DMS153 treated with DMSO at 0.1 percent for 48 hours (cell line): Measurements from ENCODE around the gene SALL3.
"Not testable (repeated sequence)": the region's sequence is repeated elsewhere in the genome, so short reads cannot be mapped to it uniquely, and the experiment has no call there.

Experiments used
- DNase-seq: peaks from one replicate; lab custom pipeline; 2025; ENCODE audit not compliant: unreplicated experiment; lab: John Stamatoyannopoulos, UW

Gene SALL3

DNA sequence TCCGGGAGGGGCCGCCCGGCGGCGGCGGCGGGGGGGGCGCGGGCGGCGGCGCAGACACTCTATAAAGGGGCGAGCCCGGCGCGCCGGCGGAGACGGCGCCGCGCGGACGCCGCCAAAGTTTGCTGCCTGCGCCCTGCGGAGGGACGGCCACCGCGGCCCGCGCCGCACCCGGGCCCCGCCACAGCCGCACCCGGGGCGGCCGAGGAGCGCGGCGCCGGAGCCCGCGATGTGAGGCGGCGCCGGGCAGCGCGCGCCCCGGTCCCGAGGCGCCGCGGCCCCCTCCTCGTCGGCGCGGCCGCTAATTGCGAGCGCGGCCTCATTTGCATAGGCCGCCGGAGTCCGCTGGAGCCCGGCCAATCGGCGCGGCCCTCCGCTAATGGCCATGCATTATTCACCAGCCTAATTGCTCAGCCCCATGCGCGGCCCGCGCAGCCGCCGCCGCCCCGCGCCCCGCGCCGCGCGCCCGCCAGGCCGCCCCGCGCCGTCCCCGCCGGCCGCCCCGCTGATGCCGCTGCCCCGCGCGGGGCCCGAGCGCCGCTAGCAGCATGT is at the start of gene SALL3:
Gene SALL3, plus strand, starts transcription at position 89 of the 549 bp plus-strand sequence. Its CDS starts 457 bp downstream, at position 546.
- no peak for DNase-seq

DNA sequence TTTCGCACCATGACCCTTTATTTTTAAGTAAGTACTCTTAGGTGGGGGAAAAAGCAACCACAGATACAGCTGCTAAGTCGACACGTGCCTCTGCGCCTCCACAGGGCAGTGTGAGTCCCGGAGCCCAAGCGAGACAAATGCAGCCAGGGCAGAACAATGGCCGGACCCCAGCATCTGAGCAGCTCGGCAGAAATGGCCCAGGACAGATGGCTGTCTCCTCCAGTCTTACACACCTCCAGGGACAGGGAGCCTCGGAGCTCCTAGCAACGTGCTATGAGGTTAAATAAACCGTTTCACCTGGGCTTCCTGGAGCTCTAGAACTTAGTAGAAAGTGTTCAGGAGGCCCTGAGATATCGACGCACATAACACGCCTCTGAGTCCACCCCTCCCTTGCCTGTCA is 47.3 kb upstream of the SALL3 start:
- DNase-seq, result no peak

DNA sequence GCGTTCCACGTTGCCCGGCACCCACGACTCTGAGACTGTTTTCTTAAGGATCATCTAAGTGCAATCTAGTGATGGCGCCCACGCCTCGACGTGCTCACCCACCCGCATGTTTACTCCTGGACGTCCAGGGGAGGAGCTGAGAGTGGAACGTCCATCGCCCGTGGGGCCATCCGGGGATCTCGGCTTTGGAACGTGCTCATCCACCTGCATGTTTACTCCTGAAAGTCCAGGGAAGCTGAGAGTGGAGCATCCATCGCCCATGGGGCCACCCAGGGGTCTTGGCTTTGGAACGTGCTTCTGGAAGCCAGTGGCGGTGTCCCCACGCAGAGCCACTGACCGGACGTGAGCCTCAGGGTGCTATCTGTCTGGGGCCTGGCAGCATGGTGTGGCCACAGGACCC is 45.6 kb upstream of the SALL3 start:
- DNase-seq, result no peak

DNA sequence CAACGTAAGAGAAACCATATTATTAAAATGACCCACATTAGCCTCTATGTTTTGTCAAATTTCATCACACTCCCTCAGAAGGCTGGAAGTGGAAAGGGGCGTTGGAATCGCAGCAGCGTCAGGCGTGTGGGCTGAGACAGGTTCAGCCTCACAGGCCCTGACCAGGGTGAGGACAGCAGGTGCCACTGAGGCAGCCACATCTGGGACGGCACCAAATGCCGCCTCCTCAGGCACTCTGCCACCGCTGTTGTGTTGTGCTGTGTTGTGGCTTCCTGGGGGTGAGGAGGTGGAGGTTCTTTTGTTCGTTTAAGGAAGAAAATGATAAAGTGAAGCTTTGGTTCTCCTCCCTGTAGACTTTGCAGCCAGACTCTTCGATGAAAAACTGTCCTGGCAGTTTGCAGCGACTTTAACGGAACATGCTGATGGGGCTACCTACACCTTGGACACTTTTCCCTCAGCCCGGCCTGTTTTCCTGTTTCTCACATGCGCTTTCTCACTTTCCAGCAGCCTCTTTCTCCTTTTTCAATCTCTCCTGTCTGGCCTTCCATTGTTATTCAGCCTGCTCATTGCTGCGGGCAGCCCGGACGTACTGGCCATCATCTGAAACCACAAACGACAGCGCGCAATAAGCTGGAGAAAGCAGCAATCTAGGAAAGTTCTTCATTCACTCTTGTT is 44.9 kb upstream of the SALL3 start:
- no peak for DNase-seq

DNA sequence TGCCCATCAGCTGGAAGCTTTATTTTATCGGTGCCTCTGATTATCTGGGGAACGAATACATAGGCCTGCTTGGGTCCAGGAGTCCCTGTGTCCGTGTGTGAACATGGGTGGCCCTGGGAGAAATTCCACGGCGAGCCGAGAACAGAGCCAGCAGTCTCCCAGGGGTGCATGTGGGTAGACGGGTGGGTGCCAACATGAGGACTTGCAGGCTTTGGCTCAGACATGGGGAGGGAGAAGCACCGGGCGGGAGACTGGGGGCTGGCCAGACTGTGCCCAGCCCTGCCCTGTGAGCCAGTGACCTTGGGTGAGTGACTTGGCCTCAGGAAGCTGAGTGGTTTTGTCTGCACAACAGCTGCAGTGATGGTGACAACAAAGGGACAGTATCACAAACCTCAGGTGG is 44.2 kb upstream of the SALL3 start:
- DNase-seq, result no peak

DNA sequence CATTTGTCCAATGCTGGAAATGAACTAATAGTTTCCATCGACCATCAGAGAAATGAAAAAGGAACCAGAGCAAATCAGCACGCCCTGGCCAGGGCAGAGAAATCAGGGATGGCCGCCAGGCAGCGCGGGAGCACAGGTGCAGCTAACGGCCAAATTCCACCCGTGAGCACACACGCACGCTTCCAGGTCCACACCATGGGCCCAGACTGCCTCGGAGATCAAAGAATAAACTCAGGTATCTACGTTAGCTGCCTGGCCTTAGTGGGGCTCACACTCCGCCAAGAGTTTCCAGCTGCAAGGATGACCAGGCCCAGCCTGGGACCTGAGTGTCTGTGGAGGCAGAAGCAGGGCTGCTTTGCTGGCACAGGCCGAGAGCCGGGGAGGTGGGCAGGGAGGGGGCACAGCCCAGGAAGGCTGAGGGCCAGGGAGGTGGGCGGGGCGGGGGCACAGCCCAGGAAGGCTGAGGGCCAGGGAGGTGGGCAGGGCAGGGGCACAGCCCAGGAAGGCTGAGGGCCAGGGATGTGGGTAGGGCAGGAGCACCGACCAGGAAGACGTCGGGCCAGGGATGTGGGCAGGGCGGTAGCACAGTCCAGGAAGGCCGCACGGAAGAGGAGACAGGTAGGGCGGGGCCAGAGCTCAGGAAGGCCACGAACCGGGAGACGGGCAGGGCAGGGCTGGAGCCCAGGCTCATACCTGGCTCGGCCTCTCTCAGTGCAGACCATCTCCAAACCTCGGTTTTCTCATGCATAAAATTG is 43.2 kb upstream of the SALL3 start:
- DNase-seq, result no peak

DNA sequence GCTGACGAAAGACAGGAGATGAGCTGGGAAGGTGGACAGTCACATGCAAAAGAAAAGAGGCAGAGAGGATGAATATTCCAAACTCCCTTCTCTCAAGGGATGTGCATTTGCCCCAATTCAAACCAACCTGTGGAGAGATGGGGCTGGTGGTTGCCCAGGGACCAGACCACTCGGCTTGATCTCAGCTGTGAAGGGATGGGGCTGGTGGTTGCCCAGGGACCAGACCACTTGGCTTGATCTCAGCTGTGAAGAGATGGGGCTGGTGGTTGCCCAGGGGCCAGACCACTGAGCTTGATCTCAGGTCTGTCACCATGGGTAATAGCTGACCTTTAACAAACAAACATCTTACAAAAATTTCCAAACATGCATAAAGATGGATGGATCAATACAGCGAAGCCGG is 42.5 kb upstream of the SALL3 start:
- DNase-seq, result no peak

DNA sequence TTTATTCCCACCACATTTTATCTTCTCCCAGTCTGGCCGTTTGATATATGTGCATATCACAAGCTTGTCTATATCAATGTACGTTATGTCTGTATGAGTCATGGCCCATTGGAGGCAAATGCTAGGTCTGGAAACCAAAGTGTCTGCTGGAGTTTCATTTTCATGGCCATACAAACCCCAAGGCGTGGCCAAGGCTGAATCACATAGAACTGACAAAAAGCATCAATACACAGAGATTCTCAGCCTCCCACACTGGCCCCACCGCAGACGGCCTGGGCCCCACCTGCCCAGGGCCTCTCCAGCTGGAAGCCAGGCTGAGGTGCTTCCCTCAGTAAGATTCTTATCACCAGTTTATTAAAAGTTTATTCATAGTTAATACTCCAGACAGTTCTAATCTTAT is 40.5 kb upstream of the SALL3 start:
- DNase-seq, result no peak

DNA sequence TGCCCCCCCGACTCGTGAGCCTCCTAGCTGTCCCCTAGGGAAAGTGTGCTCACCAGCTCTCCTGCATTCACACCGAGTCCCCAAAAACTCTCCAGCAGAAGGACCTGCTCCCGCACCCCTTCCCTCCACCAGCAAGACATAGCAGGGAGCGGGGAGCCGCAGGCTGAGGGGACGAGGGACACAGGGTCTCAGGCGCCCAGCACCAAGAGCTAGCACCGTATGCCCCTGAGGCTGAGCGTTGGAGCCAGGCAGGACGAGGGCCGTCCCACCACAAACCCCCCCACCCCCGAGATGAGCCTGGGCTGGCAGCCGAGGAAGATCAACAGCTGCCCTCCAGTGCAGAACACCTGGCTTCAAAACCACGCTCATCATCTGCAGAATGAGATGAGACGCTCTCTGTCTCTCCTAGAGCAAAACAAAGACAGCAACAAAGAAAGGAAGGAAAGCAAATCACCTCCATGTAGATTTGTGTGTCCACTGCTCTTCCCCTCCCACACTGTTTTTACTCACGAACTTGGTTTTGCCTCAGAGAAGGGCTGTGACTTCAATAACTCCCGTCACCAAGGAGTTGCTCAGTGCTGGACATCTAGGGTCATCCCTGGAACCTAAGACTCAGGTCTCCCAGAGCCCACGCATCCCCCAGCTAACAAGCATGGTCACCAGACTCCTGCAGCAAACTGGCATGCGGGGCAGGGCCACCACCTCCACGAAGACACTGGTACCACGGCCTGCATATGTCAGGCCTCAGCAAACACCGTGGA is 39.7 kb upstream of the SALL3 start:
- DNase-seq, result no peak

DNA sequence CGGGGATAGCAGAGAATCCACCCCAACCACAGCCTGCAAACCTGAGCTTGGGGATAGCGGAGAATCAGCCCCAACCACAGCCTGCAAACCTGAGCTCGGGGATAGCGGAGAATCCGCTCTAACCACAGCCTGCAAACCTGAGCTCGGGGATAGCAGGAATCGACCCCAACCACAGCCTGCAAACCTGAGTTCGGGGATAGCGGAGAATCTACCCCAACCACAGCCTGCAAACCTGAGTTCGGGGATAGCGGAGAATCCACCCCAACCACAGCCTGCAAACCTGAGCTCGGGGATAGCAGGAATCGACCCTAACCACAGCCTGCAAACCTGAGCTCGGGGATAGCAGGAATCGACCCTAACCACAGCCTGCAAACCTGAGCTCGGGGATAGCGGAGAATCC is 37.4 kb upstream of the SALL3 start:
- DNase-seq, result not testable (repeated sequence)

DNA sequence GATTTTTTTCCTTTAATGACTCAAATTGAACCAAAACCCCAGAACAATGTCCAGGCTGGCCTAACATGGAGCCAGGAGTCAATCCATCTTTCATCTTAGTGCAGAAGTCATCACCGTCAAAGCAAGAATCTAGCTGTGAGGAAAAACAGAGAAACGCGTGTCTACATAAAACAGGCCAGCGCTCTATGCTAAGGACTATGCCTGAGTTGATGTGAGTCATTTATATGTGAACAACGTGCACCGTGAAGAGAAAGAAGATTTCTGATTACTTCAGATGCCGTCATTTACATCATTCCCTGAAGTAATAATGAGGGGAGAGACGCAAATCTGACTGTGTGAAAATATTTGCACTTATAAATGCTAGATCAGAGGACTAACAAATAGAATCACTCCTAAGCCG is 34.0 kb upstream of the SALL3 start:
- DNase-seq, result no peak

DNA sequence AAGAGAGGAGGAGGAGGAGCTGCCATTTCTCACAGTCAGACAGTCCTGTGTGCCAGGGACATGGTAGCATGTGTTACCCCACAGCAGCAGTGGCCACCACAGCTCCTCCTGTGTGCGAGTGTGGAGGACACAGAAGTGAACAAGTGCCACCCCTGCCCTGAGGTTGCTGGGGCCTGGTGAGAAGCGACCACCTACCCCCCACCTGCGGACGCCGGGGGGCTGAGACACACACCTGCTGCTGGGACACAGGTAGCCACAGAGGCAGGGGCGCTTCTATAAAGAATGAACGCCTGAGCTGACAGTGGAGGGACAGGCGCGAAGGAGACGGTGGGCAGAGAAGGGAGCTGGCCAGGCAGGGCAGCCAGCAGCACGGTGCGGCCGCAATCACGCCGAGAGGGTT is 32.3 kb upstream of the SALL3 start:
- no peak for DNase-seq

DNA sequence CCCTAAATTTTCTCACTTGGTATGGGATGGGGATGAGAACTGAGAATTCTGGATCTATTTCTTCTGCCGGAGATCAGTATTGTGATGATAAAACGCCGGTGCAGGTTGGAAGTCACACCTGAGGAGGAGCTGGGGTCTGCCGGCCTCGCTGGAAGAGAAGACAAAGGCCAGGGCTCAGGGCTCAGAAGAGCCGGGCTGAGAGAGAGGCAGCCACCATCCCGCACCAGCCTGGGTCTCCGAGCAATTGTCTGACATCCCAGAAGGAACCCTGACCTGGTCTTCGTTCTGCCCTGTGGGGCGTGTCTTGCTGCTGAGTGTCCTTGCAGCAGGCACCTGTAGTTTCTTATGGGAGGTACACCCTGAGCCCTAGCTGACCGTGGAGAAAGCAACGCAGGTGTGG is 31.4 kb upstream of the SALL3 start:
- DNase-seq, result no peak

DNA sequence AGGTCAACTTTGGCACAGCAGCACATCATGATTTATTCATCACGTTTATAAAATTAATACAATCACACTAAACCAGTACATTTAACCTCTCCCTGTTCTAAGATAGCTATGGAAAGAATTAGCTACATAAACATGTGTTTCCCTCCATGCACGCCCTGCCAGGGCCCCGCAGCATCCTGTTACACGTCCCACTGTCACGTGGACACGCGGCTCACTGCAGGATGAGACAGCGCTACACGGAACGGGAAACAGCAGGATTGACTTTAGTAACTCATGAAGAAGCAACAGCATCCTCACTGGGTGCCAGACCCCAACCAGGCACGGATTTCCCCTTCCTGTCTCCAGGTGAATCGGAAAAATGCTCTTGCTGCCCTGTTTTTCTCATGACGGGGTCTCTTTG is 30.9 kb upstream of the SALL3 start:
- no peak for DNase-seq

DNA sequence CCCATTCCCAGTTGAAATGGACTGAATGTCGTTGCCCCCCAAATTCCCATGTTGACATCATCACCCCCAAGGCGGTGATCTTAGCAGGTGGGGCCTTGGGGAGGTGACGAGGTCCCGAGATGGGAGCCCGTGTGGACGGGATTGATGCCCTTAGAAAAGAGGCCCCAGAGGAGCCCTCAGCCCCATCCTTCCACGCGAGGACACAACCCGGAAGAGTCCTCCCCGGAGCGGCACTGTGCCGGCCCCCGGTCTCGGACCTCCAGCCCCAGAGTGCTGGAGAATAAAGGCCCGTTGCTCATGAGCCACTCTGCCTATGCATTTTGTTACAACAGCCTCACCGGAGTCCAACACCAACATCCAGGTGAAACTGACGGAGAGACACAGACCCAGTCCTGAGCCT is 30.4 kb upstream of the SALL3 start:
- DNase-seq, result no peak

DNA sequence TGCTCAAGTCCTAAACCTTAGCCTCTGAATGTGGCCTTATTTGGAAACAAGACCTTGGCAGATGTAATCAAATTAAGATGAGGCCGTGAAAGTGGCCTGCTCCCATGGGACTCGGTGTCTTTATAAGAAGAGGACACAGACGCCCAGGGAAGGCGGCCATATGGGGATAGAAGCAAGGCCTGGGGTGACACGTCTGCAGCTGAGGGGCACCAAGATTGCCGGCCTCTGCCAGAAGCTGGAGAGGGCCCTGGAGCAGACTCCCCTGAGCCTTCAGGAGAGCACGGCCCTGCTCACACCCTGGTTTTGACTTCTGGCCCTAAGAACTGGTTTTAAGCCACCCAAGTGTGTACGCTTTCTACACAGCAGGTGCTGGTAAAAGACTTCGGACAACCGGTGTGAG is 29.2 kb upstream of the SALL3 start:
- DNase-seq, result no peak

DNA sequence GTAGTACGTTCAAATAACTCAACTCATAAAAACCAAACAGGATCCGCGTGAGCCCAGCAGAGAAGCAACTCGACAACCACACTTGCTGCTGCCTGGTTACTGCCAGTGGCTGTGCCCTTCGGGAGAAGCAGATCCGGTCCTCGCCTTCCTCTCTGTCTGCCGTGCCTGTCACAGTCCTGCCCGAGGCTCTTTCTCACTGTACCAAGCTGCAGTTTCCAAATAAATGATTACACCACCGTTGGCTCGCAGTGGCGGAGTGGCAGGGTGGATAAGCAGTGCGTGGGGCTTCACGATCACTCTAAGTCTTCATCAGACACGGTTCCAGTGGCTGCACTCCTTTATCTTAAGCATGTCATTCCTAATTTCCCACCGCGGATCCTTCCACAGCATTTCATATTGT is 26.1 kb upstream of the SALL3 start:
- no peak for DNase-seq

DNA sequence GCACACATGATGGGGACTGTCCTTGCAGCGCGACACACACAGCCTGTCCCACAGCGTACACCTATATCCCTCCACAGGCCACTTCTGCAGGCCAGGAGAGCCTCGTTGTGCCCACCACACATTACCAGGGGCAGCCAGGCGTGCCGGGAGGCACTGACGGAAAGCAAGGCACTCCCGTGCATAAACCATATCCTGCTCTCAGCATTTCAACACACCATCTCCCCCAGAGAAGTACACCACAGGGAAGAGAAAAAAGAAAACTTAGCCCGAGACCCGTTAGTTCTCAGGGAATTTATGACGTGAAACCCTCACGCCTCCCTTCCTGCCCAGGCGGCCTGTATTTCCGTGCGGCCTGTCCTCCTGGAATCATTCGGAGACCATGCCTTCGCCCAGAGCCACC is 24.6 kb upstream of the SALL3 start:
- no peak for DNase-seq

DNA sequence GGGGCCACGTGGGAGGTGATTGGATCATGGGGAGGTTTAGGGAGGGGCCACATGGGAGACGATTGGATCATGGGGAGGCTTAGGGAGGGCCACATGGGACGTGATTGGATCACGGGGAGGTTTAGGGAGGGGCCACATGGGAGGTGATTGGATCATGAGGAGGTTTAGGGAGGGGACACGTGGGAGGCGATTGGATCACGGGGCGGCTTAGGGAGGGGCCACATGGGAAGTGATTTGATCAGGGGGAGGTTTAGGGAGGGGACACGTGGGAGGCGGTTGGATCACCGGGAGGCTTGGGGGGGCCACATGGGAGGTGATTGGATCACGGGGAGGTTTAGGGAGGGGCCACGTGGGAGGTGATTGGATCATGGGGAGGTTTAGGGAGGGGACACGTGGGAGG is 22.5 kb upstream of the SALL3 start:
- DNase-seq, result no peak

DNA sequence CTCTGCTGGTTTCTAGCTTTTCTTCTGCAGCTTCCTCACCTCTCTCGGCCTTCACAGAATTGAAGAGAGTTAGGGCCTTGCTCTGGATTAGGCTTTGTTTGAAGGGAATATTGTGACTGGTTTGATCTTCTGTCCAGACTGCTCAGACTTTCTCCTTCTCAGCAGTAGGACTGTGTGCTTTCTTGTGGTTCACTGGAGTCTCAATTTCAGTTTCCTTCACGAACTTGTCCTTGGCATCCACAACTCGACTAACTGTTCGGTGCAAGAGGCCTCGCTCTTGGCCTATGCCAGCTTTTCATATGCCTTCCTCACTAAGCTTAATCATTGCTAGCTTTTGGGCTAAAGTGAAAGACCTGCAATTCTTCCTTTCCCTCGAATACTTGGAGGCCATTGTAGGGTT is 18.9 kb upstream of the SALL3 start:
- DNase-seq, result no peak

DNA sequence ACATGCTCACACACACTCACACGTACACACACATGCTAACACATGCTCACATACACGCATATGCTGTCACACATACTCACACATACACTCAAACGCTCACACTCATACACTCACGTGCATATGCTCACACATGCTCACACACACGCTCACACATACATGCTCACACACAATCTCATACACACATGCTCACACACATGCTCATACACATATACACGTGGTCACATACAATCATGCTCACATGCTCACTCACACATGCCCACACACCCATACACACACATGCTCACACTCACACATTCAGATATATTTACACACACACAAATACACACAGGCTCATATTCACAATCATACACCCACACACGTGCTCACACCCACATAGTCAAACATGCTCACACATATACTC is 17.5 kb upstream of the SALL3 start:
- no peak for DNase-seq

DNA sequence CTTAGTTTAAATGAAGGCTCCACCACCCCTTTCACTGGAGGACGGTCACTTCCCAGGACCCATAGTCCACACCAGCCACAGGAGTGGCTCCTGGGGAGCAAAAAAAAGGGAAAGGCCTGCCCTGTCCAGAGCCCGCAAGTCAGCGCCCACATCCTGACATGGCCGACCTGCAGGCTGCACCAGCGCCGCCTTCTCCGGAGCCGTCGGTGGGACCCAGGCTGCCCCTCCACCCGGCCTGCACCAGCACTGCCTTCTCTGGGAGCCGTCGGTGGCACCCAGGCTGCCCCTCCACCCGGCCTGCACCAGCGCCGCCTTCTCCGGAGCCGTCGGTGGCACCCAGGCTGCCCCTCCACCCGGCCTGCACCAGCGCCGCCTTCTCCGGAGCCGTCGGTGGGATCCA is 14.9 kb upstream of the SALL3 start:
- not testable (repeated sequence) for DNase-seq
